Left ventricle myocardium inferior (tissue), 1 donor: Measurements from ENCODE around the gene CDHR4. TPM values are rescaled to one million over a fixed set of nuclear protein-coding genes. Genes with fewer than 3 reads are reported as not detected.
"Not testable (repeated sequence)": the region's sequence is repeated elsewhere in the genome, so short reads cannot be mapped to it uniquely, and the experiment has no call there.

Source experiments
- DNase-seq: peaks from one replicate; pipeline ENCODE4 v3.0.0-alpha.2; 2020
- H3K27ac ChIP-seq: fragments of 200-600 bp; replicated peaks from 2 replicates; pipeline ENCODE4 v1.8.0; 2021
- H3K27me3 ChIP-seq: fragments of 200-600 bp; 2 replicates; pipeline ENCODE4 v1.8.0; 2021; ENCODE audit warnings: low read depth
- H3K36me3 ChIP-seq: fragments of 200-600 bp; 2 replicates; pipeline ENCODE4 v1.8.0; 2021
- H3K4me1 ChIP-seq: fragments of 200-600 bp; 2 replicates; pipeline ENCODE4 v1.8.0; 2021
- H3K4me3 ChIP-seq: fragments of 200-600 bp; 2 replicates; pipeline ENCODE4 v1.8.0; 2021; ENCODE audit warnings: mild to moderate bottlenecking, moderate library complexity
- H3K9me3 ChIP-seq: fragments of 200-600 bp; replicated peaks from 2 replicates; pipeline ENCODE4 v1.8.0; 2021
- CTCF ChIP-seq: fragments of 200-600 bp; IDR thresholded peaks from 2 replicates; pipeline ENCODE4 v1.8.0; 2021; ENCODE audit warnings: antibody characterized with exemption, mild to moderate bottlenecking, borderline replicate concordance
- intact Hi-C: fragments of 100-400 bp; cut with micrococcal nuclease; formaldehyde crosslinking; loops from one replicate; pipeline ENCODE4 v1.11.0; 2022
- microRNA-seq: library from miRNA; unstranded; fragments of <30 nt; microRNA quantifications from one replicate; pipeline ENCODE4 v1.2.0, GENCODE V29; 2020
- total RNA-seq: library from RNA; stranded (reverse); fragmentation: NEBNext Ultra II Directional; extraction: Animal tissue kit (Norgen Biotek cat#: 25700); gene quantifications from one replicate; pipeline ENCODE4 v1.2.1, GENCODE V29; 2021
- donor health status: DM: no; HTN: yes; CAD: no; lungs with severe emphysema.

Gene CDHR4
- total RNA-seq, 1 donor from 2014 or later = not detected

GRCh38 chr3:49750056-49750455 lies 49.6 kb downstream of the CDHR4 start:
- intact Hi-C loops = no loop called here
- no peak overlapping the region for H3K4me3 ChIP-seq
- H3K36me3 ChIP-seq = peaks cover 16% of the 10 kb centered on the region
- no peak for TF ChIP-seq CTCF
- no peaks in the 10 kb centered on the region for H3K9me3 ChIP-seq
- H3K27ac ChIP-seq = no peak overlapping the region
- no peak for DNase-seq
- H3K27me3 ChIP-seq = no peaks in the 10 kb centered on the region
- H3K4me1 ChIP-seq = peaks cover 28% of the 10 kb centered on the region

DNA sequence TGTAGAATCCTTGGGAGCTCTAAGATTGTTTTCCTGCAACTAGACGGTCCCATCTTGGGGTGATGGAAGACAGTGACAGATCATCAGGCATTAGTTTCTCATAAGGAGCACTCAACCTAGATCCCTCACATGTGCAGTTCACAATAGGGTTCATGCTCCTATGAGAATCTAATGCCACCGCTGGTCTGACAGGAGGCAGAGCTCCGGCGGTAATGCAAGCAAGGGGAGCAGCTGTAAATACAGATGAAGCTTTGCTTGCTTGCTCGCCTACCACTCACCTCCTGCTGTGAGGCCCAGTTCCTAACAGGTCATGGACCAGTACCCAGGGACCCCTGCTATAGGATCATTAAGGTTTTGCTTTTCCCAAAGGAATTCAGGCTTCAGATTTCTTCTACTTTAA lies 50.8 kb downstream of the CDHR4 start:
- H3K9me3 ChIP-seq, H3K4me3 ChIP-seq, intact Hi-C loops, DNase-seq, H3K27me3 ChIP-seq, H3K27ac ChIP-seq: not testable (repeated sequence)
- Histone ChIP-seq H3K4me1 (peaks cover 19% of the 10 kb centered on the region), H3K36me3 (peaks cover 16% of the 10 kb centered on the region)

DNA sequence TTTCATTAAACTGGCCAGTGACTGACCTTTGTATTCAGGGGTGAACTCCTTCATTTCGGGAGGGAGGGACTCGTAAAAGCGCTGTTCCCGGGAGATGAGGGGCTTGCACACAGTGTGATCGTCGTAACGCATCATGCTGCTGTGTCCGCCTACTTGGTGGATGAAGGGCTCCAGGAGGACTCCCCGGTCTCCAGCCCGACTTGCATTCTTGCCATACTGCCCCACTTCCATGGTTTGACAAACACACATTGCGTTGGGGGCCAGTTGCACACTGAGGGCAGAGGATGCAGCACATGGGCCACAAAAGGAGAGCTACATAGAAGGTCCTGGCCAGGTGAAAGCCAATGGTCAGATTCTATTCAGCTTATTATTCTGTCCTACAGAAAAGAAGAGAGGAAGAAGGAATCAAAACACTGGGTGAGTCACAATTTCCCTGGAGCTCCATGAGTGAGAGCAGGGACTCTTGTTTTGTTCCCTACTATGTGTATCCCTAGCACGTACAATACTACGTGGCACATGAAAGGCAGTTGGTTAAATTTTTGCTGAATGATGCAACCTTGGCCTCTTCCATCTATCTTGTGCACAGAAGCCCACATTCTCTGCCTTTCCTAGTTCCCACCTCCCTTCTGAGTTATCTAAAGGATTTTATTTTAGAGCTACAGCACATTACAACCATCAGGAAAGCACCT lies 51.7 kb downstream of the CDHR4 start:
- no peak for DNase-seq
- no peak overlapping the region for H3K27ac ChIP-seq
- H3K9me3 ChIP-seq = no peaks in the 10 kb centered on the region
- TF ChIP-seq CTCF = no peak
- H3K4me1 ChIP-seq = peaks cover 15% of the 10 kb centered on the region
- intact Hi-C loops = no loop called here
- H3K4me3 ChIP-seq = no peak overlapping the region
- no peaks in the 10 kb centered on the region for H3K27me3 ChIP-seq
- peaks cover 16% of the 10 kb centered on the region for H3K36me3 ChIP-seq

- H3K27ac ChIP-seq = no peak overlapping the region
- TF ChIP-seq CTCF = no peak
- no peaks in the 10 kb centered on the region for H3K9me3 ChIP-seq
Observed at GRCh38 chr3:49745986-49746385, 53.7 kb downstream of the CDHR4 start.

More at GRCh38 chr3:49745986-49746385, 53.7 kb downstream of the CDHR4 start:
- intact Hi-C loops = no loop called here
- Histone ChIP-seq H3K27me3 (no peaks in the 10 kb centered on the region), H3K4me3 (no peak overlapping the region), H3K4me1 (peaks cover 13% of the 10 kb centered on the region), H3K36me3 (peaks cover 18% of the 10 kb centered on the region)
- no peak for DNase-seq

Small RNAs within 50 kb of the gene (microRNA-seq; reads per million reads assigned to microRNA genes)
- gene MIR5193 = not detected

Other genes starting within 250 kb of the CDHR4 start
- 0.55 TPM for gene BSN, start 245.4 kb downstream of the CDHR4 start, total RNA-seq
- 99.0 TPM for gene APEH, start 125.5 kb downstream of the CDHR4 start, total RNA-seq
- gene MST1, start 110.4 kb downstream of the CDHR4 start, total RNA-seq = 5.4 TPM
- gene RNF123, start 110.3 kb downstream of the CDHR4 start, total RNA-seq = 48.6 TPM
- gene AMIGO3, start 80.2 kb downstream of the CDHR4 start, total RNA-seq = not detected
- gene GMPPB, start 75.9 kb downstream of the CDHR4 start, total RNA-seq = 15.1 TPM
- gene IP6K1, start 13.3 kb downstream of the CDHR4 start, total RNA-seq = 16.9 TPM
- 2.3 TPM for gene INKA1, start 3.4 kb upstream of the CDHR4 start, total RNA-seq
- 25.1 TPM for gene UBA7, start 14.1 kb upstream of the CDHR4 start, total RNA-seq
- 0.63 TPM for gene TRAIP, start 56.7 kb upstream of the CDHR4 start, total RNA-seq
- not detected for gene CAMKV, start 70.0 kb upstream of the CDHR4 start, total RNA-seq
- 1.7 TPM for gene MST1R, start 104.0 kb upstream of the CDHR4 start, total RNA-seq
- 8.4 TPM for gene MON1A, start 129.9 kb upstream of the CDHR4 start, total RNA-seq
- 40.4 TPM for gene RBM6, start 140.3 kb upstream of the CDHR4 start, total RNA-seq